Activated T-cell treated with anti-CD3 and anti-CD28 coated beads, Interleukin-2, amount 50 U/mL, for 1 hour (primary cell): ENCODE measurements around the gene THADA.

Source experiments
- DNase-seq: peaks from one replicate; pipeline ENCODE4 v3.0.0-alpha.2; 2020

THADA gene

GRCh38 chr2:43435746-43436145 lies 160.1 kb downstream of the THADA start:
- no peak for DNase-seq

- no peak for DNase-seq
Observed at GRCh38 chr2:43430489-43430888, 165.3 kb downstream of the THADA start.

GRCh38 chr2:43429369-43429768 lies 166.5 kb downstream of the THADA start:
- no peak for DNase-seq

- no peak for DNase-seq
Observed at GRCh38 chr2:43427032-43427424, 168.8 kb downstream of the THADA start.

GRCh38 chr2:43426305-43427031 lies 169.4 kb downstream of the THADA start:
- peak; percentile 32 for DNase-seq

DNA sequence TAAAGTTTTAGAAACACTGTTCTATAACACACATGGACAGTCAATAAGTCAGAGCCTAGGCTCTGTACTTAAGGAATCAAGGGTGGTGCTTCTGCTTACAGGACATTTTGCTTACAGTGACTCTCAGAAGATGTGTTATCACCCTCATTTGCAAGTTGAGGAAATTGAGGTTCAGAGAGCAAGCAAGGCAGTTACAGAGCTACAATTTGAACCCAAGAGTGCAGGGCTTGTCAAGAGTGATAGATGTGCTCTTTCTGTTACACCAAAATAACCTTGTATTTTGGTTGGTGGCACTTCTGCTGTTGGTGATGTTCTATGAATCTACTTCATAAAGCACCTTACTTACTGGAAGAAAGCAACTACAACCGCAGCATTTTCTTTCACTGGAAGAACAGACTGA lies 170.2 kb downstream of the THADA start:
- no peak for DNase-seq

DNA sequence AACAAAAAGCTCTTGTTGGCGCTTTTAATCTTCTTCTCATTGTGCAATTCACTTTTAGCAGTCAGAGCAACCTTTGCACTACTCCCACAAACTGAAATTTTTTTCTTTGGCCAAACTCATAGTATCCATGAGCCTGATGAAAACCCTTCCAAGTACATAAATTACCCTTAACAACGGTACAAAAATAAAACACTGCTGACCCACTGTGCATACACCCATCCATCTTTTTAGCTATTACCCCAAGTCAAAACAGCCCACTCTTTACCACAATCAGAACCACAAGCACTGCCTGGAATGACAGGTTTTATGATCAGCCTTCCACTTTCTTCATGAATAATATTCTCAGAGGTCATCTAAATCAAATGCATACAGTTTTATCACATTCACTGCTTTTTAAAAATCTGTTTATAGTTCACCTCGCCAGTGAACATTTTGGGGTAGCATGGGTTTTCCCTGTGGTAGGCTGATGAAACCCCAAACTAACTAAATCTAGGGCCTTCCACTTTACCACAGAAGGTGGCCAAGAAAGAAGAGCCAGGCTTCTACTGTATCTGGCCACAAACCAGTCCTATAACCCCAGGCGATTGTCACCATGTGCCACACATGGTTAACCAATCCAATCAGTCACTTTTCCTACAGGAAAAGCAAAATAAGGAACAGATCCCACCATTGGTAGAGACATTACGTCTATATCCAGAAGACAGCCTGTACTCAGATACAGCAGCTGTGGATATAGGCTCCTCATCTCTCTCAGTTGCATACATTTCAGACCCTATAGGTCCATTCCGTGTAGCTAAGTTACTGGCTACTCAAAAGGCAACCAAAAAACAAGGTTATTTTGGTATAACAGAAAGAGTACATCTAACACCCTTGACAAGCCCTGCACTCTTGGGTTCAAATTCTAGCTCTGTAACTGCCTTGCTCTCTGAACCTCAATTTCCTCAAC lies 171.3 kb downstream of the THADA start:
- DNase-seq, result no peak

GRCh38 chr2:43423941-43424261 lies 171.9 kb downstream of the THADA start:
- no peak for DNase-seq

DNA sequence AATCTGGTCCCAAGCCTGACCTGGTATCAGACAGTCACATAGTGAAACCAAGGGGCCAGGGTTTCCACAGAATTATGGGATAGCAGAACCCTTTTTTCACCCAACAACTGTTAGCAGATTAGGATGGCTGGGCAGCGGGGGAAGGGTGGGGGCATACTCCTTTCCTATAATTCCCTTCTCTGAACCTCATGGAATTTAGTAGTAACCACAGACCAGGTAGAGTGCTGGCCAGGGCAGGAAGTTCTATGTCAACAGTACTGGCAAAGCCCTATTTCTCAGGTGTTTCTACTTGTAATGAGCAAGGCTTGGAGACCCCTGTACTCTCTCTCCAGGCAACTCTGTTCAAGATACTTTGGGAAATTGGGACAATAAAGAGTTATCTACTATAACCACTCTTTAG lies 174.6 kb downstream of the THADA start:
- no peak for DNase-seq

- no peak for DNase-seq
Observed at GRCh38 chr2:43420389-43420801, 175.4 kb downstream of the THADA start.

DNA sequence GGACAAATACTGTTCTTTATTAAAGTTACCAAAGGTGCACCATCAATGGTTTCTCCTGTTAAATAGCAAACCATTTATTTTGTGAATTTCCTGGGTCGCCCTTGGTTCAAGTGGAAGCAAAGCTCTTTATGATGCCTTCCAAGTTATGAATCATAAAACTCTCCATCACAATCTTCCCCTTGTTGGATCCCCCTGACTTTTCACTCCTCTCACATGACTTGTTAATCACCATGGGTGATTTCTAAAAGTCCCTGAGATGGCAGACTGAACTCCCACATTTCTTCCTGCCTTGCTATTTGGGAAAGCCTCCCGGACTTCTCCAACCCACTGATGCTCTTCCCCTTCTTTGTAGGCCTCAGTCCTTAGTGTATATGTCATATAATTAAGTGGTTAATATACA lies 176.0 kb downstream of the THADA start:
- no peak for DNase-seq

GRCh38 chr2:43419243-43419642 lies 176.6 kb downstream of the THADA start:
- DNase-seq, result no peak

DNA sequence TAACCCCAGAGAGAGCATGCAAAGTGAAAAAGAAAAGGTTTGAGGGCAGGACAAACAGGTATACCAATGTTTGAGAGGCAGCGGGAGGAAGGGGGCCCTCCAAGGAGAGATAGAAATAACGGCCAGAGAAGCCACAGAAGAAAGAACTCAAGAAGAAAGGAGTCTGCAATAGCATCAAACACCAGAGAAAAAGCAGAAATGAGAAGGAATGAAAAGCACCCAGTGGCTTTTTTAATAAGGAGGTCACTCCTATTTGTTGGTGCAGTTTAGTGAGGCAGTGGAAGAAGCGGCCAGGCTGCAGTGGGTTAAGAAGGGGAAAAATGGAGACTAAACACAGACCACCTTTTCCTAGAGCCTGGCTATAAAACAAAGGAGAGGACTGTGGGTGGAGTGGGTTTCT lies 177.2 kb downstream of the THADA start:
- DNase-seq, result no peak

DNA sequence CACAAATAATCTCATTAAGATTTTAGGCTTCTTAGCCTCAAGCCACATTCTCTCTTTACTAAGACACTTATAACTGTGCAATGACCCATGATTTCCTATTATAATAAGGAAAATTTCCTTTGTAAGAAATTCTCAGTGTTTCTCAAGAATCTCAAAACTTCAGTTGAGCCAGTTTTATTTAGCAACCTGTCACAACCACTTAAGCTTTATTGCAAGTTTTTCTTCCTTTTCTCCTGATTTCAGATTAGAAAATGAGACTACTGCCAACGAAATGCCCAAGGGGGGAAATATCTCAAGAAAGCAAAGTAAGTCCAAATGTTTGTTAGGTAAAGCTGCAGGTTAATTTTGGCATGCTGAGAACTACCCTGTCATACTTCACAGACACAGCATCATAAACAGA lies 178.5 kb downstream of the THADA start:
- DNase-seq, result no peak

DNA sequence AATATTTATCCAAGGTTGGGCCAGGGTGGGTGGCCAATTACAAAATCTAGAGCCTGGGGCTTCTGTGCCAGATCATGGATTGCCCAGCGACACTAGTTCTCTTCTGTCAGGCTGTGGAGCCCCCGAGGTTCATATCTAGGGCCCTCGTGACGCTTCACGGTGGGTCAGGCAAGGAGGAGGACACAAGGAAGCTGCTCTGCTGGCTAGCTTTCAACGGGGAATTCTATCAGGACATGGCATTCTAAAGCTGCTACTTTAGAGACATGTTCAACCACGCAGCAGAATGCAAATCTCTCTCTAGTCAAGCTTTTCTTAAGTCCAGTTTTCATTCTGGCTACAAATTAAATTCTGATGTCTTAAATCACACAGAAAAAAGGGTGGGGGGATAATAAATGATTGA lies 180.2 kb downstream of the THADA start:
- DNase-seq, result no peak

- no peak for DNase-seq
Observed at GRCh38 chr2:43414586-43415135, 181.2 kb downstream of the THADA start.

GRCh38 chr2:43414033-43414432 lies 181.8 kb downstream of the THADA start:
- no peak for DNase-seq

DNA sequence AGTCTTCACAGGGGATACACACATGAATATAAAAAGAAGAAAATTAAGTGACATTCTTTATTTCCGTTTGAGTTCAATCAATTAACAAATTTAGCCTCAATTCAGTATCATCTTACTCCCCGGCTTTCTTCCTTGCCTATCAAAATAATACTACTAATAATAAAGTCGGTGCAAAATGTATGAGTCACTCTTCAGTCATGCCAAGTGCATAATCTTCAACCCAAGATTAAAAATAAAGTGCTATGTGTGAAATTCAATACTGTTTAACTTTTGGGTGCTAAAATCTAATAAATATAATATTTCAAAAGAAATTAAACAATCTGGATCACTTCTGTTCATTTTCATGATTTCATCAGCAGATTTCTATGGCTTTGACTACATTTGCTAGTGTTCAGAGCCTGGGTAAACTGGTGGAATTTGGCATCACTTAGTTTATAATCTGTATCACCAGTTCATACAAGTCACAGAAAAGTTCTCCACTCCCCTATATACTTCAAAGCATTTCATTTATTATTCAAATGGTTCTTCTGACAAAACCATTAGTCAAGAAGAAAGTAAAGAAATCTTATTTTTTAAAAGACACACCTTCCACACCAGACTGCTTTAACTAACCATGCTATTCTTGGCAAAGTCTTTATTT lies 183.6 kb downstream of the THADA start:
- no peak for DNase-seq

- DNase-seq, result no peak
Observed at GRCh38 chr2:43410055-43410604, 185.7 kb downstream of the THADA start.

DNA sequence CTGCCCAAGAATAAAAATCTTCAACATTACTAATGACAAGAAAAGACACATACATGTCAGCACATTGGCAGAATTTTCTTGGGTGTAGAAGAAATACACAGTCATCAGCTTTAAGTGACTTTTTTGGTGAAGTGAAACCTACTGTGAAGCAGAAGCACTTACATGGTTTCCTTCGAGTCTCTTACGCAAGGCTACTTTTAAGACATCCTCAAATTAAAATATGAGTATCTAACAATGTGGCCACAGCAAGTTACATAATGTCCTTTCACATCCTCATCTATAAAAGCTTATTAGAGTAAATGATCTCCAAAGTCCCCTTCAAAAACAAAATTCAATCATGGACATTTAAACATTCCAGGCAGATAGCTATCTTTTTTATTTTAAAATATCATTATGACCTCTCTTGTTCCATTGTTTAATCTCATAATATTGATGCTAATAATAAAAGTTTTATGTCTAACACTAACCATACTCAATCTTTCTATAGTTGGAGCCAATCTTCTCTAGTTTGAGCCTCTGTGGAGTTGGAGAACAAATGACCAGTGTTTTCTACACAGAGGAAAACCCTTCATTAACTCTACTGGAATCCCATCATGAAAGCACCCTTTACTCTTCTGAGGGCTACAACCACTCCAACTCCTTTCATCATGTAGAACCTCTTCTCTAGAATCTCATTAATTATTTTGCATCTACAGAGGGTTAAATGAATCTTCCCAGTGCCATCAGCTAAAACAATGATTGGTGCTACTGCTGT lies 187.3 kb downstream of the THADA start:
- DNase-seq, result no peak

GRCh38 chr2:43407935-43408334 lies 187.9 kb downstream of the THADA start:
- no peak for DNase-seq

DNA sequence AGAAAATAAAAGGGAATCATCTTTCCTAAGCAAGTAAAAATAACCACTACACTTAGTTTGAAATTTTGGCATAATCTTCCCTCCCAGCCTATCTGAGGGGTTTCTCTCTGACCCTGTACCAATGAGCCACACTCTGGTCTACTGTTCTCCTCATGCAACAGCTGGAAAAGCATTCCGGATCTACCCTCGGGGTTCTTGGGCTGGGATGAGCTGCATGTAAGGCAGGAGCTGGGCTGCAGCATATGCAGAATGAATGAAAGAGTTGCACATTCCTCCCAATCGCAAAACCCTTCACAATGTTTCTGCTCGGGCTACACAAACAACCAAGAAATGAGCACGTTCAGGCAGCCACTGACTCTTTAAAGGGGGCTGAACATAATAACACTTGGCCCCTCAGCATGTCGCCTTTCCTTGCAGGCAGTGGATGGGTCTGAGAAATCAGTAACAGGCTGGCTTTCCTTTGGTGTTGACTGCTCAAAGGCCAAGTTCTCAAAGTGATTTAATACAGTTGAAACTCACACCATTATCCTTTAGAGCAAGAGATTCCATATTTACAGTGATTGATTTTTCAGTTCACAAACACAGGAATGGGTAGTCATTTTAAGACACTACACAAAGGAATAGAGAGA lies 189.1 kb downstream of the THADA start:
- DNase-seq, result no peak
